Heart left ventricle (tissue), 16 donors: Measurements from ENCODE around the gene CNTN4. TPM values are rescaled to one million over a fixed set of nuclear protein-coding genes. Genes with fewer than 3 reads are reported as not detected.

ENCODE experiments used
- ATAC-seq, 4 donors: fragments of 200-7000 bp; cut with Tn5 transposase; one replicate each; pipeline ENCODE4 v1.9.1; 2020 to 2022; ENCODE audit warnings: moderate library complexity in 4 of 4, mild to moderate bottlenecking in 3 of 4, moderate number of reproducible peaks in 1 of 4
- DNase-seq, 5 donors: peaks; one replicate each; pipeline ENCODE4 v3.0.0-alpha.2; 2020
- H3K27ac ChIP-seq, 12 donors: fragments of 200-600 bp; sonication (generic) in 4 of 12; one replicate each; pipeline versions ENCODE4 v1.5.0 to v1.8.0; 2016 to 2022; ENCODE audit warnings: mild to moderate bottlenecking in 2 of 12
- H3K27me3 ChIP-seq, 9 donors: fragments of 200-600 bp; sonication (generic) in 2 of 9; one replicate each; pipeline versions ENCODE4 v1.5.1 to v1.8.0; 2016 to 2022; ENCODE audit warnings: mild to moderate bottlenecking in 3 of 9
- H3K36me3 ChIP-seq, 9 donors: fragments of 200-600 bp; sonication (generic) in 2 of 9; one replicate each; pipeline versions ENCODE4 v1.5.0 to v1.8.0; 2018 to 2022; ENCODE audit warnings: mild to moderate bottlenecking in 2 of 9
- H3K4me1 ChIP-seq, 12 donors: fragments of 200-600 bp; sonication (generic) in 4 of 12; one replicate each; pipeline versions ENCODE4 v1.5.0 to v1.8.0; 2016 to 2022; ENCODE audit warnings: mild to moderate bottlenecking in 3 of 12
- H3K4me3 ChIP-seq, 12 donors: fragments of 200-600 bp; sonication (generic) in 4 of 12; one replicate each; pipeline versions ENCODE4 v1.5.0 to v1.8.0; 2017 to 2022; ENCODE audit warnings: mild to moderate bottlenecking in 9 of 12, moderate library complexity in 4 of 12
- H3K9me3 ChIP-seq, 12 donors: fragments of 200-600 bp; sonication (generic) in 4 of 12; one replicate each; pipeline versions ENCODE4 v1.5.0 to v1.8.0; 2016 to 2022; ENCODE audit warnings: mild to moderate bottlenecking in 1 of 12
- POLR2A ChIP-seq, 2 donors: fragments of 450-650 bp; IDR thresholded peaks; one replicate each; pipeline ENCODE4 v1.6.1; 2017; ENCODE audit warnings: antibody characterized with exemption in 2 of 2, mild to moderate bottlenecking in 2 of 2, moderate library complexity in 2 of 2
- WGBS, 4 donors: extraction: QIAGEN DNeasy Blood & Tissue Kit in 2 of 4; methylation state at CpG; one replicate each; pipeline versions ENCODE4 v1.1.5 to v1.1.7; 2013 to 2018; 5-methylcytosine and 5-hydroxymethylcytosine counted together
- intact Hi-C, 10 donors: fragments of 100-400 bp; cut with DNase I; formaldehyde crosslinking; loops; one replicate each; pipeline versions ENCODE4 v1.11.1 to v1.14.2; 2022
- polyA plus RNA-seq, 2 donors: library from polyadenylated mRNA; stranded (reverse); fragments of 200-250 nt; gene quantifications; one replicate each; pipeline ENCODE4 v1.2.3, GENCODE V29; 2013
- total RNA-seq, 9 donors: library from RNA; depleted of rRNA in 2 of 9; stranded (reverse); fragments of >200 nt in 2 of 9; fragmentation: NEBNext Ultra II Directional in 3 of 9; extraction: Animal tissue kit (Norgen Biotek cat#: 25700) in 3 of 9; gene quantifications; one replicate each; pipeline versions ENCODE4 v1.1.0 to v1.2.4, GENCODE V29; 2016 to 2023
- TF ChIP-seq, protein P1 (sequence below), 12 donors: fragments of 200-600 bp; sonication (generic) in 4 of 12; IDR thresholded peaks; one replicate each; pipeline versions ENCODE4 v1.5.0 to v1.8.0; 2018 to 2022; ENCODE audit warnings: antibody characterized with exemption in 12 of 12, mild to moderate bottlenecking in 5 of 12
- donor health status: ischemic (EF 13 %, LVEDD 7.1; RV severe dilation, severe dysfunction).
- donor health status: healthy with polysubstance abuse.
- donor health status: DM: no; HTN: yes; CAD: no.
- donor health status: DM: no; HTN: no; CAD: no.
- donor health status: ischemic (EF 25% LVEDD 6.9; RV normal size, moderate dysfunction).
- donor health status: ischemic (EF 25% LVEDD 5.7; RV mildly dilated, moderate dysfunction).
- donor health status: healthy.
- donor health status: DM: yes; HTN: yes; CAD: no.
- donor health status: ischemic (EF 35%, LVEDD 5.7; RV mildly dilated, moderate dysfunction).
- donor health status: nonischemic (EF 11% LVEDD 7.7; RV severe dilation, severe dysfunction).
- donor health status: DM: yes; HTN: yes; CAD: no.
- donor health status: PGD.
- donor health status: ischemic (EF 29% LVEDD 5.4; RV normal size, mild dysfunction).
- donor health status: nonischemic (EF 23%, LVEDD 6.1; RV moderate dilation, normal function).

The CNTN4 gene
- total and polyA plus RNA-seq, 11 donors: 0.30 to 6.7 (median 1.2) TPM

DNA sequence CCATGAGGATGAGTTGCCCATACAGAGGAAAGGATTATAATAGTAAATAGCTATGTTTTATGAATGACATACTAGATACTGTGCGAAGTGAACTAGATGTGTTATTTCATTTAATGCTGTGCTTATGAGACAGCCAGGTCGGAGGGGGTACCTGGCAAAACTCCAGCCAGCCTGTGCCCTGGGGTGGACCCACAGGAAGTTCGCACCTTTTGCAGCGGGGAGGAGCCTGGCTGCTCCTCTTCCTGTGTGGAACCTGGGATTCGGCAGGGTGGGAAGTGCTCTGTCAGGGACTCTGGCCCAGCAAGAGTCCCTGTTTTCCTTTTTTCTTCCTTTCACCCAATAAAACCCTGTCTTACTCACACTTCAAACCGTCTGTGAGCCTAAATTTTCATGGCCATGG, 559.3 kb downstream of the CNTN4 start:
- TF ChIP-seq, protein P1, sequence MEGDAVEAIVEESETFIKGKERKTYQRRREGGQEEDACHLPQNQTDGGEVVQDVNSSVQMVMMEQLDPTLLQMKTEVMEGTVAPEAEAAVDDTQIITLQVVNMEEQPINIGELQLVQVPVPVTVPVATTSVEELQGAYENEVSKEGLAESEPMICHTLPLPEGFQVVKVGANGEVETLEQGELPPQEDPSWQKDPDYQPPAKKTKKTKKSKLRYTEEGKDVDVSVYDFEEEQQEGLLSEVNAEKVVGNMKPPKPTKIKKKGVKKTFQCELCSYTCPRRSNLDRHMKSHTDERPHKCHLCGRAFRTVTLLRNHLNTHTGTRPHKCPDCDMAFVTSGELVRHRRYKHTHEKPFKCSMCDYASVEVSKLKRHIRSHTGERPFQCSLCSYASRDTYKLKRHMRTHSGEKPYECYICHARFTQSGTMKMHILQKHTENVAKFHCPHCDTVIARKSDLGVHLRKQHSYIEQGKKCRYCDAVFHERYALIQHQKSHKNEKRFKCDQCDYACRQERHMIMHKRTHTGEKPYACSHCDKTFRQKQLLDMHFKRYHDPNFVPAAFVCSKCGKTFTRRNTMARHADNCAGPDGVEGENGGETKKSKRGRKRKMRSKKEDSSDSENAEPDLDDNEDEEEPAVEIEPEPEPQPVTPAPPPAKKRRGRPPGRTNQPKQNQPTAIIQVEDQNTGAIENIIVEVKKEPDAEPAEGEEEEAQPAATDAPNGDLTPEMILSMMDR (IDR thresholded peaks at IDR 0.05): no peak
- TF ChIP-seq POLR2A (IDR thresholded peaks at IDR 0.05): no peak
- ATAC-seq: no peak
- DNase-seq: no peak
- Histone ChIP-seq H3K9me3 (no peaks in the 10 kb centered on the region), H3K27ac (no peak overlapping the region), H3K4me3 (no peak overlapping the region), H3K36me3 (no peaks in the 10 kb centered on the region), H3K27me3 (no peaks in the 10 kb centered on the region), H3K4me1 (peaks cover 0 to 13% (median 3%) of the 10 kb centered on the region in 12 donors)
- WGBS, 4 donors: 79 to 88% (median 82%) methylated on average over 6 of the region's 6 CpGs
- intact Hi-C loops: no loop called here

DNA sequence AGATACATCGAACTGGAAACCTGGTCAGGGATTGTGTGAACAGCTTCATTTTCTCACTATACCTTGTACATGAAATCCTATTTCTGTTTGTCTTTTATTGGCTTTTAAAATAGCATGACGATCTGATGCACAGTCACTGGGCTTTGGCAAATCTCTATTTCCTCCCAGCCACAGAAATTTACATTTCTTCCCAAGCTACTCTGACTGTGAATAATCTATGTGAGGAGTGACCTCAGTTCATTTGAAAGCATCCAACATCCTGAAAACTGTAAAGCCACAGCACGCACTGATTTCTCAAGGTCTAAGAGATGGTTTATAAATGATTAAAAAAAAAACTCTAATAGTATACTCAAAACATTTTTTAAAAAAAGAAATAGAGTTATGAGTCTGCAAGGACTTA, 561.2 kb downstream of the CNTN4 start:
- Histone ChIP-seq H3K27ac (no peak overlapping the region), H3K27me3 (no peaks in the 10 kb centered on the region), H3K36me3 (no peaks in the 10 kb centered on the region), H3K9me3 (no peaks in the 10 kb centered on the region), H3K4me1 (peaks cover 0 to 8% (median 2%) of the 10 kb centered on the region in 12 donors), H3K4me3 (no peak overlapping the region)
- ATAC-seq (no peak), DNase-seq (no peak)
- intact Hi-C loops: no loop called here
- TF ChIP-seq, protein P1 (IDR thresholded peaks at IDR 0.05): no peak
- TF ChIP-seq POLR2A (IDR thresholded peaks at IDR 0.05): no peak
- 43 to 73% (median 67%) methylated on average over 3 of the region's 3 CpGs for WGBS, 4 donors

DNA sequence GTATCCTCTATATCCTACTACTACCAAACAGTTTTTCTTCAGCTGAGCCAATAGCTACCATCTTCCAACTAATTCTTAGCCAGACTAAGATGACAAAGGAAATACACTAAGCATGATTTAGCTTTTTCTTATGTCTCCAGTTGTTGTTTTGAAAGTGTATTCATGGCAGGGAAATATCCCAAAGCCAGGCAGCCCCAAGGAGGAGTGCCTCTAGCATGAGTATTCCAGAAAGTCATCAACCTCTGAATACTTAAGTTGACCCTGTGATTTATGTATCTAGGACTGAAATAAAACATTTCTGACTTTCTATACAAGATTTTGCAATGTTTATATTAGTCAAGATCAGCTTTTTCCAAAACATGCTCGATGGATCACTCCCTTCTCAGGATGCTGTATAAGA, 562.4 kb downstream of the CNTN4 start:
- intact Hi-C loops: no loop called here
- no peak overlapping the region for H3K4me3 ChIP-seq
- H3K4me1 ChIP-seq: peaks cover 0 to 7% (median 0%) of the 10 kb centered on the region in 12 donors
- WGBS, 4 donors: 71 to 92% (median 87%) methylated on average over 1 of the region's 1 CpG
- no peaks in the 10 kb centered on the region for H3K36me3 ChIP-seq
- H3K9me3 ChIP-seq: no peaks in the 10 kb centered on the region
- no peaks in the 10 kb centered on the region for H3K27me3 ChIP-seq
- ATAC-seq (no peak), DNase-seq (no peak)
- TF ChIP-seq, protein P1 (IDR thresholded peaks at IDR 0.05): no peak
- no peak for TF ChIP-seq POLR2A (IDR thresholded peaks at IDR 0.05)
- H3K27ac ChIP-seq: no peak overlapping the region

DNA sequence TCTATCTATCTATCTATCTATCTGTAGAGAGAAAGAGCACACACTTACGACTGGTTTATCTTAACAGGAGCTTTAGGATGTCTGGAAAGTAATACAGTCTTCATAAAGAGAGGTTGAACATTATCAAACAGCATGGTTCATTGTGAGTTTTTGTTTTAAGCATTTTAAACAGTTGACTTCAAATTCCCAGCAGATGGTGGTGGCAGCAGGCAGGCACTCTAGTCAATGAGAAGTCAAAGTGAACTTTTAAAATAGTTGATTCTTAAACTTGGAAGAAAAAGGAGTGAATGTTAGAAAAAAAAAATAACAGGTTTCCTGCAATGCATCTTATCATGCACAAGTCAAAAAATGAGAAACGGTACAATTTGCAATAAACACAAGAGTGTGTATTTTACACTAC, 578.8 kb downstream of the CNTN4 start:
- intact Hi-C loops: no loop called here
- no peak overlapping the region for H3K27ac ChIP-seq
- no peak for ATAC-seq

More for the DNA sequence above, 578.8 kb downstream of the CNTN4 start:
- no peak for TF ChIP-seq POLR2A (IDR thresholded peaks at IDR 0.05)
- TF ChIP-seq, protein P1 (IDR thresholded peaks at IDR 0.05): no peak
- Histone ChIP-seq H3K9me3 (no peaks in the 10 kb centered on the region), H3K4me3 (no peak overlapping the region), H3K4me1 (no peaks in the 10 kb centered on the region), H3K27me3 (no peaks in the 10 kb centered on the region), H3K36me3 (no peaks in the 10 kb centered on the region)
- no peak for DNase-seq
- WGBS, 4 donors: 69 to 76% (median 73%) methylated on average over 2 of the region's 2 CpGs
